GM10266 (cell line): Measurements from ENCODE around the gene CCDC39.

ENCODE experiments used
- DNase-seq: peaks from one replicate; pipeline ENCODE4 v3.0.0; 2012; ENCODE audit errors: extremely low spot score
- CTCF ChIP-seq: IDR thresholded peaks from 2 replicates; pipeline ENCODE4 v1.5.1; 2012; ENCODE audit warnings: mild to moderate bottlenecking, low read depth; ENCODE audit not compliant: control insufficient read depth, insufficient read depth; ENCODE audit errors: missing control alignments

The CCDC39 gene

GRCh38 chr3:180661444-180661843 lies 17.8 kb downstream of the CCDC39 start:
- DNase-seq: no peak
- TF ChIP-seq CTCF: no peak

DNA sequence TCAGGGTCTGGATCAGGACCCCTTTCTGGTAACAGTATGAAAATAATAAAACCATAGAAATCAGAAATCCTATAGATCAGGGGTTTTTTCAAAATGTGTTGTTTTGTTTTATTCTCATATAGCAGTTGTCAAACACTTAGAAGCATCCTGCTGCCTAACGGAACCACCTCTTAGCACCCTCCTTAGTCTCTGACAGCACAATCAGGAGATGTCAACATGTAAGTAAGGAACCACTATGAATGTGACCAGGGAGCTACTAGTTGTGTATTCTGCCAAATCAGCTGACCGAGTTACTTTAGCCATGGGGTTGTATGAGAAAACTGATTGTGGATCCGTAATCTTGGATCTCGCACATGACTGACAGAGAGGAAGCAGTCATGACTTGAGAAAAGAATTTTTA lies 22.2 kb downstream of the CCDC39 start:
- DNase-seq: no peak
- no peak for TF ChIP-seq CTCF

GRCh38 chr3:180656406-180656805 lies 22.9 kb downstream of the CCDC39 start:
- DNase-seq: no peak
- no peak for TF ChIP-seq CTCF

GRCh38 chr3:180646187-180646790 lies 33.0 kb downstream of the CCDC39 start:
- no peak for DNase-seq
- TF ChIP-seq CTCF: peak; percentile 21

DNA sequence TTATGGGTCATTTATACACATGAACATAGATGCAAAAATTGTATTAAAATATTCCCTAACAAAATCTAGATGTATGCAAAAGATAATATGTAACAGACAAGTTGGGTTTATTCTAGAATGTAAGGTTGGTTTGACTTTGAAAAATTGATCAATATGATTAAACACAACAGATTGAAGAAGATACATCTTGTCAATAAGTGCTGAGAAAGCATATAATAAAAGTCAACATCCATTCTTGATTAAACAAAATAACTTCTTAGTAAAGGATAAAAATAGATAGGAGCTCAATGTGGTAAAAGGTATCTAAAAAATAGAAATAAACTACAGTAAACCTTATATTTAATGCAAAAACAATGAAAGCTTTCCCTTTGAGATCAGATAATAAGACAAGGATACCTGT lies 38.3 kb downstream of the CCDC39 start:
- no peak for TF ChIP-seq CTCF
- no peak for DNase-seq

DNA sequence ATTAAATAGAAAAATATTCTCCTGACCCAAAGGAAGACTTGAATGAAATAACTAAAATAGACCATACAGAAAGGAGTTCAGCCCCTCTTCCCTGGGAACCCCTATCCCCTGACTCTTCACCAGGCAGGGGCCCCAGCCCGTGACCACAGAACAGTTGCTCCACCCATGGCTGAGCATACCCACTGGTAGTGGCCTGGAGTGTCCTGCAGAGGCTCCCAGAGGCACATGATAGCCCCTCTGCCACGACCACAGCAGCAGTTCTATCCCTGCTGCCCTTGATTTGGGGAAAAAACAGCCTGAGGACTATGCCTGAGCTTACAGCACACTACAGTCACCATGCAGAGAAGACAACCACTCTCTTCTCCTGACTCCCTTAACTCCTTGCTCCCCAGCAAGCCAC lies 45.6 kb downstream of the CCDC39 start:
- no peak for DNase-seq
- TF ChIP-seq CTCF: no peak

DNA sequence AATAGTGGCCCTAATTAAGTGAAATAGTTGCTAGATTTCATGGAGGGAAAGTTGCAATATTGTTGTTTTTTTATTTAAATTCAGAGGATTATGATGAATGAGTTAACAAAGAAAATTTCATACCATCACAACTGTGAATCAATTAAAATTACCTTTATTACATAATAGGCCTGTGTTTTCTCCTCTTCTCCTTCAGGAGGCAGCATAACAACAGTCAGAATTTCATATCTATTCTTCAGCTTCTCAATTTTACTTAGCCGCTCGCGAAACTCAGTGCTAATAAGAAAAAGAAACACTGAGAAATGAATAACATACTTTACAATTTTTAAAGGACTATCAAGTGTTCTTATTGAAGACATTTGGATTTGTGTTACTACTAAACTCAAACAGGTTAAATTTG lies 48.0 kb downstream of the CCDC39 start:
- peak; percentile 7 for TF ChIP-seq CTCF
- no peak for DNase-seq
